NOMO-1 (cell line): Measurements from ENCODE around the gene MCM9.
"Not testable (repeated sequence)": the region's sequence is repeated elsewhere in the genome, so short reads cannot be mapped to it uniquely, and the experiment has no call there.

Experiments used
- DNase-seq, 2 experiments: peaks; one replicate each; lab custom pipeline; 2025; ENCODE audit not compliant: unreplicated experiment in 2 of 2; lab: John Stamatoyannopoulos, UW

Gene MCM9

GRCh38 chr6:118808793-118809638 lies 125.9 kb downstream of the MCM9 start:
- DNase-seq = peak; percentile 45 to 86

GRCh38 chr6:118804091-118804490 lies 130.9 kb downstream of the MCM9 start:
- DNase-seq = no peak

- no peak for DNase-seq
Measured at GRCh38 chr6:118801257-118801656, 133.7 kb downstream of the MCM9 start.

- peak; percentile 62 to 90 for DNase-seq
Measured at GRCh38 chr6:118800394-118801071, 134.4 kb downstream of the MCM9 start.

- no peak for DNase-seq
Measured at GRCh38 chr6:118799826-118800225, 135.1 kb downstream of the MCM9 start.

GRCh38 chr6:118796548-118796947 lies 138.4 kb downstream of the MCM9 start:
- not testable (repeated sequence) for DNase-seq

GRCh38 chr6:118791499-118791898 lies 143.5 kb downstream of the MCM9 start:
- no peak for DNase-seq

- DNase-seq = no peak
Measured at GRCh38 chr6:118789954-118790353, 145.0 kb downstream of the MCM9 start.

GRCh38 chr6:118789419-118789818 lies 145.5 kb downstream of the MCM9 start:
- no peak for DNase-seq

GRCh38 chr6:118788702-118789101 lies 146.3 kb downstream of the MCM9 start:
- no peak for DNase-seq

GRCh38 chr6:118787724-118788423 lies 147.1 kb downstream of the MCM9 start:
- DNase-seq = peak; percentile 31 to 79

- DNase-seq = no peak
Measured at GRCh38 chr6:118786596-118787453, 148.1 kb downstream of the MCM9 start.

GRCh38 chr6:118785601-118786000 lies 149.4 kb downstream of the MCM9 start:
- DNase-seq = no peak

- DNase-seq = peak; percentile 43 to 67
Measured at GRCh38 chr6:118784641-118785164, 150.3 kb downstream of the MCM9 start.

- peak; percentile 6 to 47 for DNase-seq
Measured at GRCh38 chr6:118783931-118784550, 150.9 kb downstream of the MCM9 start.

- no peak for DNase-seq
Measured at GRCh38 chr6:118782651-118783050, 152.3 kb downstream of the MCM9 start.

GRCh38 chr6:118781897-118782296 lies 153.1 kb downstream of the MCM9 start:
- DNase-seq = no peak

GRCh38 chr6:118780668-118781067 lies 154.3 kb downstream of the MCM9 start:
- DNase-seq = peak; percentile 3 to 28

- DNase-seq = peak; percentile 18 to 62
Measured at GRCh38 chr6:118776607-118777549, 158.1 kb downstream of the MCM9 start.
